Breast epithelium (tissue), 3 donors: ENCODE data around the gene MERTK.

Experiments
- CTCF ChIP-seq, 3 donors: fragments of 450-650 bp; IDR thresholded peaks; one replicate each; pipeline ENCODE4 v1.5.1; 2016 to 2017; ENCODE audit warnings: antibody characterized with exemption in 3 of 3, mild to moderate bottlenecking in 3 of 3, moderate library complexity in 3 of 3
- POLR2A ChIP-seq: fragments of 450-650 bp; IDR thresholded peaks from one replicate; pipeline ENCODE4 v1.6.1; 2016; ENCODE audit warnings: antibody characterized with exemption, mild to moderate bottlenecking, moderate library complexity

- no peak for TF ChIP-seq CTCF (IDR thresholded peaks at IDR 0.05)
- no peak for TF ChIP-seq POLR2A
Measured at GRCh38 chr2:111970453-111970852, 72.0 kb downstream of the MERTK start.
